ENCODE measurements around the gene CCP110.

CCP110 gene

GRCh38 chr16:19499006-19499405 is 24.7 kb upstream of the CCP110 start:
- no peak for DNase-seq (ENCODE audit: low read depth)
- H3K4me3 ChIP-seq (ENCODE audit: low read depth, low read length) = no peak overlapping the region
- no peak for TF ChIP-seq CTCF (IDR thresholded peaks at IDR 0.05; ENCODE audit: control insufficient read depth, extremely low read depth, insufficient read depth)

GRCh38 chr16:19499481-19499880 is 24.3 kb upstream of the CCP110 start:
- TF ChIP-seq CTCF (IDR thresholded peaks at IDR 0.05; ENCODE audit: control insufficient read depth, extremely low read depth, insufficient read depth) = no peak
- H3K4me3 ChIP-seq (ENCODE audit: low read depth, low read length) = no peak overlapping the region
- DNase-seq (ENCODE audit: low read depth) = no peak

GRCh38 chr16:19502395-19503131 is 21.2 kb upstream of the CCP110 start:
- H3K4me3 ChIP-seq (ENCODE audit: low read depth, low read length) = no peak overlapping the region
- DNase-seq (ENCODE audit: low read depth) = peak; percentile 51
- TF ChIP-seq CTCF (IDR thresholded peaks at IDR 0.05; ENCODE audit: control insufficient read depth, extremely low read depth, insufficient read depth) = peak; percentile 69

- no peak for DNase-seq (ENCODE audit: low read depth)
- no peak overlapping the region for H3K4me3 ChIP-seq (ENCODE audit: low read depth, low read length)
- TF ChIP-seq CTCF (IDR thresholded peaks at IDR 0.05; ENCODE audit: control insufficient read depth, extremely low read depth, insufficient read depth) = no peak
Measured at GRCh38 chr16:19503461-19504075, 20.2 kb upstream of the CCP110 start.

GRCh38 chr16:19505600-19506303 is 18.0 kb upstream of the CCP110 start:
- no peak for TF ChIP-seq CTCF (IDR thresholded peaks at IDR 0.05; ENCODE audit: control insufficient read depth, extremely low read depth, insufficient read depth)
- H3K4me3 ChIP-seq (ENCODE audit: low read depth, low read length) = no peak overlapping the region
- DNase-seq (ENCODE audit: low read depth) = no peak

GRCh38 chr16:19506965-19507364 is 16.8 kb upstream of the CCP110 start:
- TF ChIP-seq CTCF (IDR thresholded peaks at IDR 0.05; ENCODE audit: control insufficient read depth, extremely low read depth, insufficient read depth) = no peak
- no peak overlapping the region for H3K4me3 ChIP-seq (ENCODE audit: low read depth, low read length)
- DNase-seq (ENCODE audit: low read depth) = no peak
